ENCODE measurements around the gene CZIB.

- TF ChIP-seq, protein P1, sequence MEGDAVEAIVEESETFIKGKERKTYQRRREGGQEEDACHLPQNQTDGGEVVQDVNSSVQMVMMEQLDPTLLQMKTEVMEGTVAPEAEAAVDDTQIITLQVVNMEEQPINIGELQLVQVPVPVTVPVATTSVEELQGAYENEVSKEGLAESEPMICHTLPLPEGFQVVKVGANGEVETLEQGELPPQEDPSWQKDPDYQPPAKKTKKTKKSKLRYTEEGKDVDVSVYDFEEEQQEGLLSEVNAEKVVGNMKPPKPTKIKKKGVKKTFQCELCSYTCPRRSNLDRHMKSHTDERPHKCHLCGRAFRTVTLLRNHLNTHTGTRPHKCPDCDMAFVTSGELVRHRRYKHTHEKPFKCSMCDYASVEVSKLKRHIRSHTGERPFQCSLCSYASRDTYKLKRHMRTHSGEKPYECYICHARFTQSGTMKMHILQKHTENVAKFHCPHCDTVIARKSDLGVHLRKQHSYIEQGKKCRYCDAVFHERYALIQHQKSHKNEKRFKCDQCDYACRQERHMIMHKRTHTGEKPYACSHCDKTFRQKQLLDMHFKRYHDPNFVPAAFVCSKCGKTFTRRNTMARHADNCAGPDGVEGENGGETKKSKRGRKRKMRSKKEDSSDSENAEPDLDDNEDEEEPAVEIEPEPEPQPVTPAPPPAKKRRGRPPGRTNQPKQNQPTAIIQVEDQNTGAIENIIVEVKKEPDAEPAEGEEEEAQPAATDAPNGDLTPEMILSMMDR (IDR thresholded peaks at IDR 0.05): peak in 1 of 3 donors; percentile 10
- no peak for TF ChIP-seq POLR2A (IDR thresholded peaks at IDR 0.05)
- no peak for TF ChIP-seq EP300 (IDR thresholded peaks at IDR 0.05)
Measured at GRCh38 chr1:53195246-53196016, 25.0 kb downstream of the CZIB start.
